SK-N-SH treated with all-trans-retinoic acid at 6 μM for 48 hours (cell line): ENCODE results near the gene ARMH3.

ENCODE experiments used
- ATAC-seq: fragments of 200-7000 bp; cut with Tn5 transposase; 3 replicates; pipeline ENCODE4 v1.9.1; 2020; ENCODE audit warnings: mild to moderate bottlenecking, moderate library complexity
- ARNTL ChIP-seq: fragments of 450-650 bp; formaldehyde crosslinking; IDR thresholded peaks from 2 replicates; pipeline ENCODE4 v1.5.0; 2020; ENCODE audit warnings: low read depth, mild to moderate bottlenecking, moderate library complexity, borderline replicate concordance
- BACH2 ChIP-seq: fragments of 250-450 bp; sonication (Bioruptor Pico); IDR thresholded peaks from 2 replicates; pipeline ENCODE4 v1.9.0; 2021; ENCODE audit warnings: mild to moderate bottlenecking, borderline replicate concordance
- CSRNP3 ChIP-seq: fragments of 250-450 bp; sonication (Bioruptor Pico); IDR thresholded peaks from 2 replicates; pipeline ENCODE4 v1.5.1; 2021; ENCODE audit warnings: mild to moderate bottlenecking, moderate library complexity
- ESRRG ChIP-seq: fragments of 250-450 bp; sonication (Bioruptor Pico); IDR thresholded peaks from 2 replicates; pipeline ENCODE4 v1.6.1; 2021; ENCODE audit warnings: mild to moderate bottlenecking
- GLIS3 ChIP-seq: fragments of 250-450 bp; sonication (Bioruptor Pico); IDR thresholded peaks from 2 replicates; pipeline ENCODE4 v1.5.0; 2020; ENCODE audit warnings: mild to moderate bottlenecking, moderate library complexity
- ISL1 ChIP-seq: fragments of 250-450 bp; sonication (Bioruptor Pico); IDR thresholded peaks from 2 replicates; pipeline ENCODE4 v2.1.2; 2022; ENCODE audit warnings: mild to moderate bottlenecking, moderate library complexity
- OSR1 ChIP-seq: fragments of 250-450 bp; sonication (Bioruptor Pico); IDR thresholded peaks from 2 replicates; pipeline ENCODE4 v1.8.0; 2022; ENCODE audit warnings: moderate library complexity, mild to moderate bottlenecking, inconsistent platforms
- PATZ1 ChIP-seq: fragments of 250-450 bp; sonication (Bioruptor Pico); IDR thresholded peaks from 2 replicates; pipeline ENCODE4 v1.8.0; 2020; ENCODE audit warnings: mild to moderate bottlenecking, moderate library complexity, borderline replicate concordance
- POU6F1 ChIP-seq: fragments of 250-450 bp; sonication (Bioruptor Pico); IDR thresholded peaks from 2 replicates; pipeline ENCODE4 v1.8.0; 2021; ENCODE audit warnings: low read depth, mild to moderate bottlenecking, moderate library complexity, borderline replicate concordance
- PPARA ChIP-seq: fragments of 250-450 bp; sonication (Bioruptor Pico); IDR thresholded peaks from 2 replicates; pipeline ENCODE4 v1.5.0; 2020; ENCODE audit warnings: mild to moderate bottlenecking, borderline replicate concordance
- RARB ChIP-seq: fragments of 250-450 bp; sonication (Bioruptor Pico); IDR thresholded peaks from 2 replicates; pipeline ENCODE4 v1.8.0; 2021; ENCODE audit warnings: mild to moderate bottlenecking, moderate library complexity
- TOX ChIP-seq: fragments of 250-450 bp; sonication (Bioruptor Pico); IDR thresholded peaks from 2 replicates; pipeline ENCODE4 v1.8.0; 2021; ENCODE audit warnings: mild to moderate bottlenecking, moderate library complexity, borderline replicate concordance
- TSHZ2 ChIP-seq: fragments of 250-450 bp; sonication (Bioruptor Pico); IDR thresholded peaks from 2 replicates; pipeline ENCODE4 v1.5.0; 2020; ENCODE audit warnings: mild to moderate bottlenecking, moderate library complexity
- ZC3H10 ChIP-seq: fragments of 250-450 bp; sonication (Bioruptor Pico); IDR thresholded peaks from 2 replicates; pipeline ENCODE4 v1.5.1; 2021; ENCODE audit warnings: mild to moderate bottlenecking, moderate library complexity
- ZFP3 ChIP-seq: fragments of 250-450 bp; sonication (Bioruptor Pico); IDR thresholded peaks from 2 replicates; pipeline ENCODE4 v1.5.0; 2020; ENCODE audit warnings: mild to moderate bottlenecking, moderate library complexity
- ZFP30 ChIP-seq: fragments of 450-650 bp; formaldehyde crosslinking; IDR thresholded peaks from 2 replicates; pipeline ENCODE4 v1.5.0; 2022; ENCODE audit warnings: mild to moderate bottlenecking, moderate library complexity
- ZNF565 ChIP-seq: fragments of 450-650 bp; formaldehyde crosslinking; conservative IDR thresholded peaks from 2 replicates; pipeline ENCODE4 v1.5.0; 2020; ENCODE audit warnings: low read depth, mild to moderate bottlenecking, moderate library complexity
- ZNF70 ChIP-seq: fragments of 450-650 bp; formaldehyde crosslinking; IDR thresholded peaks from 2 replicates; pipeline ENCODE4 v1.5.0; 2020; ENCODE audit warnings: mild to moderate bottlenecking, moderate library complexity
- ZNF8 ChIP-seq: fragments of 450-650 bp; formaldehyde crosslinking; IDR thresholded peaks from 2 replicates; pipeline ENCODE4 v1.5.0; 2020; ENCODE audit warnings: mild to moderate bottlenecking, moderate library complexity
- TF ChIP-seq, protein P1 (sequence below): fragments of 250-450 bp; sonication (Bioruptor Pico); IDR thresholded peaks from 2 replicates; pipeline ENCODE4 v1.5.1; 2020; ENCODE audit warnings: low read depth, mild to moderate bottlenecking, moderate library complexity

ARMH3 gene

GRCh38 chr10:101968286-101968939 is 87.6 kb downstream of the ARMH3 start:
- TF ChIP-seq POU6F1 (CRISPR knock-in tag) (no peak), CSRNP3 (no peak), PATZ1 (no peak), PPARA (CRISPR knock-in tag) (no peak), BACH2 (CRISPR knock-in tag) (no peak), TOX (CRISPR knock-in tag) (no peak)
- TF ChIP-seq, all 23 proteins: peak for 0
- no peak for ATAC-seq

DNA sequence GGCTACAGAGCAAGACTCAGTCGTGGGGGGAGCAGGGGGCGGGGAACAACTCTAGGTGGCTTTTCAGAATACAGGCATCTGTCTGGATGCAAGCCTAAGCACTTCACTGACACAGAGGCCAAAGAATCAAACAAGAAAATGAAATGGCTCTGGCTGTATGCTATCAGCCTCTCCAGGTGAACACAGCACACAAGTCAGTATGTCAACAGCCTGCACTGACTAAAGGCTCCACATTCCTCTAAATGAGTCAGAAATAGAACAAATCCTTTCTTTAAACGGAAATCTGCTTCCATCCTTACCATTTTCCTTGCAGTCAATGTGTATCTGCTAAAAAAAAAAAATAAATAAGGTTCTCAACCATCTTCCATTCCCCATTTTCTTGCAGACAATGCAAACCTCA is 88.3 kb downstream of the ARMH3 start:
- ATAC-seq: peak; percentile 81
- TF ChIP-seq ZC3H10 (CRISPR knock-in tag) (no peak), ARNTL (CRISPR knock-in tag) (no peak), GLIS3 (CRISPR knock-in tag) (no peak), ESRRG (no peak), ISL1 (CRISPR knock-in tag) (no peak), TSHZ2 (CRISPR knock-in tag) (no peak), BACH2 (CRISPR knock-in tag) (no peak), POU6F1 (CRISPR knock-in tag) (no peak), PATZ1 (no peak), ZFP3 (CRISPR knock-in tag) (no peak), ZNF8 (CRISPR knock-in tag) (no peak), ZFP30 (CRISPR knock-in tag) (no peak), RARB (CRISPR knock-in tag) (no peak)

DNA sequence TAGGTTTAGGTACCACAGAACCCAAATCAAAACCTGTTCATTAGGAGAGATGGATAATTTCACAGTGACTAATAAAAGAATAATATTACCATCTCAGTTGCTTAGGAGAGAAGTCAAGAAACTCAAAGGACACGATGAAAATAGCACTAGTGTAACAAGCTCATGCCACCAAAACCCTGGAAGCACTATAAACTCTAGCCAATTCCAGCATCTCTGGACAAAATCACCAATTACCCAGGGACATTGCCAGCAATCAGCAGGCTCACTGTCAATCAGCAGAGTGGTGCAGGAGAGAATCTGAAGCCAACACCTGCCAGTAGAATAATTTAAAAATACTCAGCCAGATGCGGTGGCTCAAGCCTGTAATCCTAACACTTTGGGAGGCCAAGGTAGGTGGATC is 88.9 kb downstream of the ARMH3 start:
- no peak for ATAC-seq
- TF ChIP-seq, protein P1, sequence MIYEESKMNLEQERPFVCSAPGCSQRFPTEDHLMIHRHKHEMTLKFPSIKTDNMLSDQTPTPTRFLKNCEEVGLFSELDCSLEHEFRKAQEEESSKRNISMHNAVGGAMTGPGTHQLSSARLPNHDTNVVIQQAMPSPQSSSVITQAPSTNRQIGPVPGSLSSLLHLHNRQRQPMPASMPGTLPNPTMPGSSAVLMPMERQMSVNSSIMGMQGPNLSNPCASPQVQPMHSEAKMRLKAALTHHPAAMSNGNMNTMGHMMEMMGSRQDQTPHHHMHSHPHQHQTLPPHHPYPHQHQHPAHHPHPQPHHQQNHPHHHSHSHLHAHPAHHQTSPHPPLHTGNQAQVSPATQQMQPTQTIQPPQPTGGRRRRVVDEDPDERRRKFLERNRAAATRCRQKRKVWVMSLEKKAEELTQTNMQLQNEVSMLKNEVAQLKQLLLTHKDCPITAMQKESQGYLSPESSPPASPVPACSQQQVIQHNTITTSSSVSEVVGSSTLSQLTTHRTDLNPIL: no peak
- TF ChIP-seq TOX (CRISPR knock-in tag) (no peak), TSHZ2 (CRISPR knock-in tag) (no peak), ARNTL (CRISPR knock-in tag) (no peak), ZNF565 (CRISPR knock-in tag) (no peak), ESRRG (no peak), OSR1 (CRISPR knock-in tag) (no peak), ZNF70 (no peak), BACH2 (CRISPR knock-in tag) (no peak), RARB (CRISPR knock-in tag) (no peak)
